ENCODE data around the gene AGBL5.

Gene AGBL5

DNA sequence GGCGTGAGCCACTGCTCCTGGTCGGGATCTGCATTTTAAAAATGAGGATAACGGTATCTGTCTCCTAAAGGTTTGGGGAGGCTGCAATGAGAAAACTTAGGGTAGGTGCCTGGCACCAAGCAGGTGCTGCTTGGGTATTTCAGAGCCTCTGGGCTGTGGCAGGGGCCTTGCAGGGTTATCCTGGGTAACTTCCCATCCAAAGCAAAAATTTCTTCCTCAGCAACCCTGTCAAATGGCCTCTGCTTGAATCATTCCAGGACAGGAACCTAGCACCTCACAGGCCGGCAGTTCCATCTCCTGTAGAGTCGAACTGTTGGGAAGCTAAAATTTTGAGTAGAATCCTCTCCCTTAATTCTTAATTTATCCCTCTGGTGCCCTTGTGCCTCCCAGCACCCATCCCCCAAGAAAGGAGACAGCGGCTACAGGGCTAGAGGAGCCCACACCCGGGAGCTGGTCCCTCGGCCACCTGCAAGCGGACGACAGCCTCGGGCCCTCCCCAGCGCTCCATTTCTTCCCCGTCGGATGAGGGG, 66.6 kb downstream of the AGBL5 start:
- TF ChIP-seq GATA2 (IDR thresholded peaks at IDR 0.05; ENCODE audit: low read depth, low read length) (no peak), GATA3 (IDR thresholded peaks at IDR 0.05; ENCODE audit: low read depth, low read length) (no peak)

DNA sequence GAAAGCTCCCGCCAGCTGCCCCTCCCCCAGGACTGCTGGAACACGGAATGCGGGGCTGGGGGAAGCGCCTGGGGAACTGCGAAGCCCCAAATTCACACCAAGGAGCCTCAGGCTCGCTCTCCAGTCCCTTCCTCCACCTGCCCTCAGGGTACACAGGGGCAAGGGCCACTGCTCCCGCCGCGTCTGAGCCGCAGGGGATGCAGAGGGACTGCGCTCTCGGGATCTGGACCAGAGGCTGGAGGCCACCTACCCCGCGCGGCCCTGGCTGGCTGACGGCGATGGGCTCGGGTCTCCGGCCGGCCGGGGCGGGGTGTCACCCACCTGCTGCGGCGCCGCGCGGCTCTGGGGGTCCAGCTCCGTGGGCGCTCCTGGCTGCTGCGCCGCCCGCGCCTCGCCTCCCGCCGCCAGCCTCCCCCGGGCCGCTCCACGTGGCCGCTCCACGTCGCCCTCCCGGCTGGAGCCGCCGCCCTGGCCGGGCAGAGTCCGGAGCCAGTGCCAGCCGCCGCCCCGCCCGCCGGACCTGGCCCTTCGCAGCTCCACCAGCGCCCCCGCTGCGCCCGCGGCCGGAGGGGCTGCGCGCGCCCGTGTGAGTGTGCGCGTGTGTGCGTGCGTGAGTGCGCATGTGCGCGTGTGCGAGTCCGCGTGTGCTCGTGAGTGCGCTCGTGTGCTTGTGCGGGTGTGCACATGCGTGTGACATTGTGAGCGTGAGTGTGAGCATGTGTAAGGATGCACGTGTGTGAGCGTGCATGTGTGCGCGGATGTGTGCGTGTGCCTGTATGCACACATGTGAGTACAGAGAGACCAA, 67.3 kb downstream of the AGBL5 start, which contains the start of gene CGREF1:
TSS of gene CGREF1 (minus strand) at position 604 of the 805 bp plus-strand sequence. CDS start 14,762 bp downstream, outside the sequence.
- TF ChIP-seq GATA2 (IDR thresholded peaks at IDR 0.05; ENCODE audit: low read depth, low read length) (no peak), GATA3 (IDR thresholded peaks at IDR 0.05; ENCODE audit: low read depth, low read length) (no peak)
